ENCODE results near the gene ADORA2A. TPM values are rescaled to one million over a fixed set of nuclear protein-coding genes. Genes with fewer than 3 reads are reported as not detected.

ADORA2A gene
- total RNA-seq, 4 donors from 2014 or later = 1.7 to 4.5 (median 2.5) TPM

DNA sequence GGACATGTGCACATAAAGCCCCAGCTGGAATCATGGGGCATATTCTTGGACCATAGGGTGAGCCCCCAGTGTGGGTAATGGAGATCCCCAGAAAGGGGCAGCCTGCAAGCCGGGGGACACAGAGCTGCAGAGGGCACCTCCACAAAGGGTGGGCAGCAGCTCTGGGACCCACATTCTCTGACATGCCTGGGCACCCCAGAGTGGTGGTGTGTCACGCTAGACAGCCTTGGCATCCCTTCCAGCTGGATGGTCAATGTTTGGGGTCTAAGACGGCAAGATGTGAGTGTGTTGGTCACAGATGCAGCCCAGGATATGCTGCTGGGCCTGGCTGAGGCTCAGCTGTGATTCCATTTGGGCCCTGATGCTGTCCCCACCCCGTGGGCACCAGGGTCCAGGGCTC is 9.7 kb downstream of the ADORA2A start:
- TF ChIP-seq, protein P1, sequence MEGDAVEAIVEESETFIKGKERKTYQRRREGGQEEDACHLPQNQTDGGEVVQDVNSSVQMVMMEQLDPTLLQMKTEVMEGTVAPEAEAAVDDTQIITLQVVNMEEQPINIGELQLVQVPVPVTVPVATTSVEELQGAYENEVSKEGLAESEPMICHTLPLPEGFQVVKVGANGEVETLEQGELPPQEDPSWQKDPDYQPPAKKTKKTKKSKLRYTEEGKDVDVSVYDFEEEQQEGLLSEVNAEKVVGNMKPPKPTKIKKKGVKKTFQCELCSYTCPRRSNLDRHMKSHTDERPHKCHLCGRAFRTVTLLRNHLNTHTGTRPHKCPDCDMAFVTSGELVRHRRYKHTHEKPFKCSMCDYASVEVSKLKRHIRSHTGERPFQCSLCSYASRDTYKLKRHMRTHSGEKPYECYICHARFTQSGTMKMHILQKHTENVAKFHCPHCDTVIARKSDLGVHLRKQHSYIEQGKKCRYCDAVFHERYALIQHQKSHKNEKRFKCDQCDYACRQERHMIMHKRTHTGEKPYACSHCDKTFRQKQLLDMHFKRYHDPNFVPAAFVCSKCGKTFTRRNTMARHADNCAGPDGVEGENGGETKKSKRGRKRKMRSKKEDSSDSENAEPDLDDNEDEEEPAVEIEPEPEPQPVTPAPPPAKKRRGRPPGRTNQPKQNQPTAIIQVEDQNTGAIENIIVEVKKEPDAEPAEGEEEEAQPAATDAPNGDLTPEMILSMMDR (IDR thresholded peaks at IDR 0.05) = no peak
- DNase-seq (ENCODE audit: low spot score) = no peak
- no peak for ATAC-seq (ENCODE audit: low FRiP score)

DNA sequence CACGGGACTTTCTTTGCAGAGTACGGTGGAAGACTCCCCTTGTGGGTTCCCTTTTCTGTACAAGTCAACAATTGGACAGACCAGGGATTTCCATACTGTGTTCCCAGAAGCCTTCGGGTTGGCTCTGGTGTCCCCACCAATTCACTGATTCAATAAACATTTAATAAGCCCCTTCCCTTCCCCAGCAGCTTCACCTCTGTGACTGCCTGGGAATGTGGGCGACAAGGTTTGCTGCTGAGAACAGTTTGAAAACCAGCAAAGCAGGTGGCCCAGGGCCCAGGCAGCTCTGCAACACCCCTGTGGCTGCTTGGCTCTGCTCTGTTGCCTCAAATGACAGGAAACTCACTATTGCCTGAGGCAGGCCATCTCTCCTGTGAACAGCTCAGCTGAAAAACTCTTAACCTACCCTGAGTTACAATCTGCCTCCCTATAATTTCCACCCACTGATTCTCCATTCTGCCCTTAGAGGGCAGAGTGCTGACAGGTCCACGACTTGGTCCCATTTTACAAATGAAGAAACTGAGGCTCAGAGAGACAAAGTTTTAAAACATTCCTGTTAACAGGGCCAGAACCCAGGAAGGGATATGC is 10.4 kb downstream of the ADORA2A start:
- no peak for ATAC-seq (ENCODE audit: low FRiP score)
- TF ChIP-seq, protein P1 (IDR thresholded peaks at IDR 0.05) = no peak
- DNase-seq (ENCODE audit: low spot score) = no peak

DNA sequence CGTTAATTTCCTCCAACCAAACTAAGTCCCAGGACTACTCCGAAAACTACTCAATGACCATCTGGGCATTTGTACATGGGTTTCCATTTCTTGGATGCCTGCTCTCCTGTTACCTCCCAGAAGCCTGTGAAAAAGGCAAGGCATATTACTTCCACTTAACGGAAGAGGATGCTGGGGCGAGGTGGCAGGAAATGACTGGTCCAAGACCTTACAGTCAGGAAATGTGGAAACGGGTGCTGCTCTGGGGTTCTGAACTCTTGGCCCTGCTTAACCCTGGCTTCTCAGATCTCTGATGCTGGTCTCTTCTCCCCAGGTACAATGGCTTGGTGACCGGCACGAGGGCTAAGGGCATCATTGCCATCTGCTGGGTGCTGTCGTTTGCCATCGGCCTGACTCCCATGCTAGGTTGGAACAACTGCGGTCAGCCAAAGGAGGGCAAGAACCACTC is 12.9 kb downstream of the ADORA2A start:
- DNase-seq (ENCODE audit: low spot score) = no peak
- no peak for ATAC-seq (ENCODE audit: low FRiP score)
- TF ChIP-seq, protein P1 (IDR thresholded peaks at IDR 0.05) = no peak

DNA sequence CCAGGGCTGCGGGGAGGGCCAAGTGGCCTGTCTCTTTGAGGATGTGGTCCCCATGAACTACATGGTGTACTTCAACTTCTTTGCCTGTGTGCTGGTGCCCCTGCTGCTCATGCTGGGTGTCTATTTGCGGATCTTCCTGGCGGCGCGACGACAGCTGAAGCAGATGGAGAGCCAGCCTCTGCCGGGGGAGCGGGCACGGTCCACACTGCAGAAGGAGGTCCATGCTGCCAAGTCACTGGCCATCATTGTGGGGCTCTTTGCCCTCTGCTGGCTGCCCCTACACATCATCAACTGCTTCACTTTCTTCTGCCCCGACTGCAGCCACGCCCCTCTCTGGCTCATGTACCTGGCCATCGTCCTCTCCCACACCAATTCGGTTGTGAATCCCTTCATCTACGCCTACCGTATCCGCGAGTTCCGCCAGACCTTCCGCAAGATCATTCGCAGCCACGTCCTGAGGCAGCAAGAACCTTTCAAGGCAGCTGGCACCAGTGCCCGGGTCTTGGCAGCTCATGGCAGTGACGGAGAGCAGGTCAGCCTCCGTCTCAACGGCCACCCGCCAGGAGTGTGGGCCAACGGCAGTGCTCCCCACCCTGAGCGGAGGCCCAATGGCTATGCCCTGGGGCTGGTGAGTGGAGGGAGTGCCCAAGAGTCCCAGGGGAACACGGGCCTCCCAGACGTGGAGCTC is 13.5 kb downstream of the ADORA2A start:
- DNase-seq (ENCODE audit: low spot score) = no peak
- TF ChIP-seq, protein P1 (IDR thresholded peaks at IDR 0.05) = no peak
- no peak for ATAC-seq (ENCODE audit: low FRiP score)

DNA sequence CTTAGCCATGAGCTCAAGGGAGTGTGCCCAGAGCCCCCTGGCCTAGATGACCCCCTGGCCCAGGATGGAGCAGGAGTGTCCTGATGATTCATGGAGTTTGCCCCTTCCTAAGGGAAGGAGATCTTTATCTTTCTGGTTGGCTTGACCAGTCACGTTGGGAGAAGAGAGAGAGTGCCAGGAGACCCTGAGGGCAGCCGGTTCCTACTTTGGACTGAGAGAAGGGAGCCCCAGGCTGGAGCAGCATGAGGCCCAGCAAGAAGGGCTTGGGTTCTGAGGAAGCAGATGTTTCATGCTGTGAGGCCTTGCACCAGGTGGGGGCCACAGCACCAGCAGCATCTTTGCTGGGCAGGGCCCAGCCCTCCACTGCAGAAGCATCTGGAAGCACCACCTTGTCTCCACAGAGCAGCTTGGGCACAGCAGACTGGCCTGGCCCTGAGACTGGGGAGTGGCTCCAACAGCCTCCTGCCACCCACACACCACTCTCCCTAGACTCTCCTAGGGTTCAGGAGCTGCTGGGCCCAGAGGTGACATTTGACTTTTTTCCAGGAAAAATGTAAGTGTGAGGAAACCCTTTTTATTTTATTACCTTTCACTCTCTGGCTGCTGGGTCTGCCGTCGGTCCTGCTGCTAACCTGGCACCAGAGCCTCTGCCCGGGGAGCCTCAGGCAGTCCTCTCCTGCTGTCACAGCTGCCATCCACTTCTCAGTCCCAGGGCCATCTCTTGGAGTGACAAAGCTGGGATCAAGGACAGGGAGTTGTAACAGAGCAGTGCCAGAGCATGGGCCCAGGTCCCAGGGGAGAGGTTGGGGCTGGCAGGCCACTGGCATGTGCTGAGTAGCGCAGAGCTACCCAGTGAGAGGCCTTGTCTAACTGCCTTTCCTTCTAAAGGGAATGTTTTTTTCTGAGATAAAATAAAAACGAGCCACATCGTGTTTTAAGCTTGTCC is 14.3 kb downstream of the ADORA2A start:
- TF ChIP-seq, protein P1 (IDR thresholded peaks at IDR 0.05) = no peak
- no peak for ATAC-seq (ENCODE audit: low FRiP score)
- DNase-seq (ENCODE audit: low spot score) = no peak

DNA sequence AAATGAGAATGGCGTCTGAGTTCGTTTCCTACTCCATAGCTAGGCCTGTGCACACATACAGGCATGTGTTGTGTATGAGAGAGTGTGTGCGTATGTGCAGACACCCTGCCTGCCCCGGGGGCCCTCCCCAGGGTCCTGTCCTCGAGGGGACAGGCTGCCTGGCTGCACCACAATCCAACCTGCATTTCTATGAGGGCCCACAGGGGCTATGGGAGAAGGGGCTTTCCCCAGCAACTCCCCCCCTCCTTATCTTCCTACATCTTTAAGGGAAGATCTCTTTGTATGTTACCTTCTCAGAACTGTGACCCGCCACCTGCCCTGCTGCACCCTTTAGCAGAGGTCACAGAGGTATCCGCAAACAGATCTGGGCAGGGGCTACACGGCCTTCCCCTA is 14.9 kb downstream of the ADORA2A start:
- ATAC-seq (ENCODE audit: low FRiP score) (no peak), DNase-seq (ENCODE audit: low spot score) (no peak)
- TF ChIP-seq, protein P1 (IDR thresholded peaks at IDR 0.05) = no peak

Measured in omental fat pad (tissue), 4 donors.